Muscle of arm (tissue), 12 donors: ENCODE measurements around the gene ARHGAP29. TPM values are rescaled to one million over a fixed set of nuclear protein-coding genes. Genes with fewer than 3 reads are reported as not detected.

Source experiments
- DNase-seq: peaks from one replicate; pipeline ENCODE4 v3.0.0-alpha.2; 2013
- polyA plus RNA-seq, 12 donors: library from polyadenylated mRNA; unstranded; fragments of 120-200 nt; gene quantifications; one replicate each; pipeline ENCODE4 v1.2.1, GENCODE V29; 2013; ENCODE audit not compliant: insufficient read length in 12 of 12

The ARHGAP29 gene
- polyA plus RNA-seq, 12 donors = 31.9 to 61.5 (median 50.9) TPM; not detected in 1

DNA sequence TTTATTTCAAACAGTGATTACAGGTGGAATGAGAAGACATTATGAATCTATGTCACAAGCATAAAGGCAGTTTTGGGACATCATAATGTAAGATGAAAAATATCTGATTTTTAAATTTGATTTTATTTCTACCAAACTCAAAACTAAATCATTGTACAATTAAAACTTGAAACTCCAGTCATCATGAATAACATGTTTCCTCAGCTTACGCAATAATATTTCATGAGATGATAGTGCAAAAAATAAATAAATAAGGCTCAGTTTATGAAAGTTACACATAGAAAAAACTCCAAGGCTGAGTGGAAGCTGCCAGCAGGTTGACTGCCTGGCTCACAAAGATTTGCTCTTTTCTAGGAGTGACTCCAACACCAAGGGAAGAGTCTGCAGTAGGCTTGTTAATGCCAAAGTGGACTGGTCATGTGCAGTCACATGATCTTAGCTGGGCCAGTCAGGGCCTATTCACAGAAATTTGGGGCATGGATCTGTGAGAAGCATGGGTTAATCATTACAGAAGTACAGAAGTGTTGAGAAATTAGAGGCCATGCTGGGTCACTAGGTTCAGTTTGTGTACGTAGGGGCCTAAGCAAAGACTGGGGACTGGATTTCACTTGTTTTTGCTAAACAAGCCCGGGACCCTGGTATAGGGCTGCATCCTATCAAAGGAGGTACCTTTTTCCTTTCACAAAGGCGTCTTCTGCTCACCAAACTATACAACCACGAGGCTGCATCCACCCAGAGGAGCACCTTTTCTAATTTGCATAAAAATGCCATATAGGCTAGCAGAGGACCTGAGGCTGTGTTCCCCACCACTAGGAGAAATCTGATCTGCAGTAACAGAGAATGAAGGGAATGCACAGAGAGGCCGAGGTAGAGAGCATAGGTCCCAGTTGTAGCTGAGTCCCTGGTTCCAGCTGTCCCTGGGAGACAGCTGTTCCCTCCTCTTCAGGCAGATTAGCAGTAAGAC is 111.6 kb downstream of the ARHGAP29 start:
- DNase-seq = no peak

DNA sequence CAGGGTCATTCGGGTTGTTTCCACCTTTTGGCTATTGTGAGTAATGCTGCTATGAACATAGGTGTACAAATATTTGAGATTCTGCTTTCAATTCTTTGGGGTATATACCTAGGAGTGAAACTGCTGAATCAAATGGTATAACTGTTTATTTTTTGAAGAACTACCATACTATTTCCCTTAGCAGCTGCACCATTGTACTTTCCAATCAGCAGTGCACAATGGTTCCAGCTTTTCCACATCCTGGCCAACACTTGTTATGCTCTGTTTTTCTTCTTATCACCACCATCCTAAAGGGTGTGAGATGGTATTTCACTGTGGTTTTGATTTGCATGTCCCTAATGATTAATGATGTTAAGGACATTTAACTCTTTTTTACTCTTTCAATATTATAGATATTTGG is 112.8 kb downstream of the ARHGAP29 start:
- no peak for DNase-seq

DNA sequence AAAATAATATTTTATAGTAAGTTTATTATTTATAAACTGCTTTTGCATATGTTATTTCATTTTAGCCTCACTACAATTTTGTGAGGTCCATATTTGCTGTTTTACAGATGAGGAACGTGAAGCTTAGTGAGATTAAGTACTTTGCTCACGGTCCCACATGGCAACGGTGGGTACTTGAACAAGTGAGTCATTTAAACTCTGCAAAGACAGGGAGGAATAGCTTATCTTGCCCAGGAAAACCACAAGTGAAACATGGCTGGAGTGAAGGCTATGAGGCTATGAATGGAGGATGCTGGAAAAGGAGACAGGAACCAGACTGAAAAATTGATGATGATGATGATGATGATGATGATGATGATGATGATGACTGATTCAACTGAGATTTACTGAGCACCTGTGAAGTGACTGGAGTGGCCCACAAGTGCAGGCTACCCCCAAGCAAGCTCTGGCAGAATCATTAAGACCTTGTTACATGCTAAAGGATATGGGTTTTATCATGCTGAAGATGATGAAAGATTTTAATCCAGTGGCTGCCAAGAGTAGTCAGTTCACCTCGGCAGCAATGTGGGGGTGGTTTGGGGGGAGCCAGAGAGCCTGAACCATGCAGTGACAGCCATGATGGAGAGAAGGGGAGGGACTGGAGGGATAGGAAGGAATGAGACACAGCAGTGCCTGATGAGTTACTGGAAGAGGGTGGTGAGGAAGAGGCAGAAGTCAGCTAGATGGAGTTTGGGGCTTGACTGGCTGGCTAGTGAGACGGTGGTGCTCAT is 115.0 kb downstream of the ARHGAP29 start:
- DNase-seq = no peak

Other genes with a start within 250 kb of the ARHGAP29 start
- 1 to 10 TPM in 1 of 12 donors, under 1 TPM in 9, not detected in 2; 0.20 to 2.3 (median 0.70) TPM for gene ABCA4, start 116.4 kb downstream of the ARHGAP29 start, polyA plus RNA-seq
- 10 to 100 TPM in 11 of 12 donors, not detected in 1; 21.6 to 33.2 (median 29.6) TPM for gene ABCD3, start 180.8 kb upstream of the ARHGAP29 start, polyA plus RNA-seq